Ecto neural progenitor cell (in vitro differentiated cells): Measurements from ENCODE around the gene JAG2.
A peak's percentile ranks its signal among the peaks of the same experiment; 100 is the strongest.

Source experiments
- DNase-seq: peaks from one replicate; pipeline ENCODE4 v3.0.0-alpha.2; 2018; ENCODE audit warnings: low spot score

Gene JAG2

GRCh38 chr14:105203701-105204100, 35.1 kb upstream of the JAG2 start:
- DNase-seq = no peak

DNA sequence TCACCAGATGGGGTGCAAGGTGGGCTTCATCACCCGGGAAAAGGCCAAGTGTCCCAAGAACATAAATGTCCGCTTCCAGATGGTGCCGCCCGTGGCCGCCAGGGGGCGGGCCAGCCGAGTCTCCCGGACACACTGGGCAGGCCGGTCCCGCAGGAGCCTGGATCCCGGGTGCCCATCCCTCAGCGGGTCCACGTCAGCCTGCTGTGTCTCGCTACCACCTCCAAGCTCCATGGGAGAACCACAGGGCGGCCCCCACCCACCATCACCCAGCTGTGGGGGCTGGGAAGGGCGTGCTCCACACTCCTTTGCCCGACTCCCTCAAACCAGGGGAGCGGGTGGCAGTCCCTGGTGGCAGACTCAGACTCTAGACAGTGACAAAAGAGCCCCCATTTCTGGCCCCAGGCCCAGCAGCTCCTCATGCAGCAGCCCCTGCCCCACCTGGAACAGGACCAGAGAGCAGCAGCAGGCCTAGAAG, 34.5 kb upstream of the JAG2 start:
- peak; percentile 90 for DNase-seq

- no peak for DNase-seq
Measured at GRCh38 chr14:105201925-105202513, 33.4 kb upstream of the JAG2 start.

- no peak for DNase-seq
Measured at GRCh38 chr14:105201156-105201924, 32.8 kb upstream of the JAG2 start.

DNA sequence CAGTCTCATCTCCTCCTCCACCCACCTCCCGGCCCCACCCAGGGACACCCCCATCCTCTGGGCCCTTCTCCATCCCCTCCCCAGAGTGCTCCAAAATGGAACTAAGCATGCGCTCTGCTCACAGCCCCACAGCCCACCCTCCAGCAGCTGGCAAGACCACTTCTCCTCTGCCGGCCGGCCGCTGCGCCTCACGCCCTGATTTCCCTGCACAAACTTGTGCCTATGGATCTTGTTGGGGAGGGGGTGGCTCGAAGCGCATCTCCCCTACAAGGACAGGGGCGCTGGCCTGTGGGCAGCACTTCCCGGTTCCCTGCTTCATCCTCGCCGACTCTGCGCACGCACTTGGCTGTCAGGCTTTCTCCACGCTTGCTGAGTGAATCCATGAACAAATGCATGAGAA, 32.1 kb upstream of the JAG2 start:
- no peak for DNase-seq

DNA sequence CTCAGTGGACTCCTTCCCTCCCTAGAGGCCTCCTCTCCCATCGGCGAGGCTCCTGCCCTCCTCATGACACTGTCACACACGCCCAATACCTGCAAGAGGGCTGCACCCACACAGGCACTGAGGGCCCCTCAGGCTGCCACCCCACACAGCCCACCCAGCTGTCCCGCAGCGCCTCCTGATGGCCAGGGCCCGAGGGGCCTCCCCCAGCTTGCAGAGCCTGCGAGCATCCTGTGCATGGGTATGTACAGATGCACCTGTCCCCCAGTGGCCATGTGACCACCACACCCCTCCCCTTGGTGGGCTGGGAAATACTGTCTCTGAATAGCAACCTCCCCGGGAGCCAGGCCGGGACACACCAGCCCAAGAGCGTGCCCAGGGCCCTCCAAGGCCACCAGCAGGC, 31.5 kb upstream of the JAG2 start:
- no peak for DNase-seq

GRCh38 chr14:105199093-105199492, 30.5 kb upstream of the JAG2 start:
- no peak for DNase-seq

DNA sequence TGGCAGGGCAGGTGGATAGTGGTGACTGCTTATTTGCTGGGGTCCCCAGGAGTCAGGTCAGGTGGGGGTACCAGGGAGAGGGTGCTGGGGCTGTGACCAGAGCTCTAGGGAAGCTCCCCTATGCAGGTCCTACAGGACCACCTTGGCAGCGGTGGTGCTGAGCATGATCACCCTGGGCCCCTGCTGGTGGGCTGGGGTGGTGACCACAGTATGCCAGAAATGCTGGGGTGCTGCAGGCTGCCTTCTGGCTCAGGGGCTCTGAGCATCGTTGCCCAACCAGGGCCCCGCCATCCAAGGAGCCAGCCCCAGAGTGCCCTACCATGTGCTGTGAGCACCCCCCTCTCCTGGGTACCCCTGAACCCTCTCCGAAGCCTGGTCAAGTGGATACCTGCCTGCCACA, 30.0 kb upstream of the JAG2 start:
- DNase-seq = no peak

DNA sequence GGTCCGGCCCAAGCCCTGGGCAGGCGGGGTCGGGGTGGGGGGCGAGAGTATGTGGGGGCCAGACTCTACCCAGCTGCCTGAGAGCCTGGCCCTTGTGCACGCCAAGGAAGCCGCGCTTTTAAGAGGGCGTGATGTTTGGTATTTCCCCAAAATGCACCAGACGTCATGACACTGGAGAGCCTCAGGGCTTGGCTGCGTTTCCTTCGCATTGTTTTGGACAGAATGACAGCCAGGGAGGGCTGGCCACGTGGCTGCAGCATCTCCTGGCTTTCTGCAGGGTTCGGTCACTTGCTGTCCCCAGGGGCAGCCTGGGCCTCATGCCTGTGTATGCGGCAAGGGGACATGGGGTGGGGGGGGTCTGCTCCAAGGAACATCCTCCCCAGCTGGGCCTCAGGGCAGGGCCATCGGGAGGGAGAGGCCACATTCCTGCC, 28.6 kb upstream of the JAG2 start:
- peak; percentile 65 for DNase-seq

DNA sequence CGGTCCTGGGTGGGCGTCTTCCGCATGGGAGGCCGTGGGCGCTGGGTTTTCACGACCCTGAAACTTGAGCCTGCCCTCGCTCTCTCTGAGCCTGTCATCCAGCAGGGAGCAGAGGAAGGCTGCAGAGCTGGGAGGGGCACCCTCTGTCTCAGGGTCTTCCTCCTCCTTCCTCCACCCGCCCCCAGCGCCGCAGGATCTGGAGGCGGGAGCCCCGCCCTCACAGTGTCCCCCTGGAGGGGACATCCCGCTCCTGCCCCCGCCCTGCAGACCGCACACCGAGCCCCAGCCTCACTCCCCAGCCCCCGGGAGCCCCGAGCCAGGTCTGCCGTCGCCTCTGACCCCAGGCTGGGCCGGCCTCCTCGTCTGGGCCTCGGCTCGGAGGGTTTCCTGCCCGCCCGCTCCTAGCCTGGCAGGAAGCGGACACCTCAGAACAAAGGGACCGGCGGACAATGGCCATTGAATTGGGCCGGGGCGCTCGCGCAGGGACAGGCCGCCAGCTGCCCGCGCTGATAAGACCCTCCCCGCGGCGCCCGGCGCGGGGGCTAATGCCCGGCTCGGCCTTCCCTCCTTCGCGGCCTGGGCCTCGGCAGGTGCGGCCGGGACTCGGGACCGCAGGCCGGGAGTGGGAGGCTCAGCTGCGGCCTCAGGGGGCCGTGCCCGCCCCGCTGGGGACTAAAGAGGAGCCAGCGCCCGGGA, 27.8 kb upstream of the JAG2 start:
- peak; percentile 88 for DNase-seq

- DNase-seq = no peak
Measured at GRCh38 chr14:105195522-105196264, 27.1 kb upstream of the JAG2 start.

GRCh38 chr14:105195051-105195450, 26.5 kb upstream of the JAG2 start:
- DNase-seq = no peak

- no peak for DNase-seq
Measured at GRCh38 chr14:105193916-105194782, 25.6 kb upstream of the JAG2 start.

GRCh38 chr14:105192866-105193731, 24.5 kb upstream of the JAG2 start:
- no peak for DNase-seq

DNA sequence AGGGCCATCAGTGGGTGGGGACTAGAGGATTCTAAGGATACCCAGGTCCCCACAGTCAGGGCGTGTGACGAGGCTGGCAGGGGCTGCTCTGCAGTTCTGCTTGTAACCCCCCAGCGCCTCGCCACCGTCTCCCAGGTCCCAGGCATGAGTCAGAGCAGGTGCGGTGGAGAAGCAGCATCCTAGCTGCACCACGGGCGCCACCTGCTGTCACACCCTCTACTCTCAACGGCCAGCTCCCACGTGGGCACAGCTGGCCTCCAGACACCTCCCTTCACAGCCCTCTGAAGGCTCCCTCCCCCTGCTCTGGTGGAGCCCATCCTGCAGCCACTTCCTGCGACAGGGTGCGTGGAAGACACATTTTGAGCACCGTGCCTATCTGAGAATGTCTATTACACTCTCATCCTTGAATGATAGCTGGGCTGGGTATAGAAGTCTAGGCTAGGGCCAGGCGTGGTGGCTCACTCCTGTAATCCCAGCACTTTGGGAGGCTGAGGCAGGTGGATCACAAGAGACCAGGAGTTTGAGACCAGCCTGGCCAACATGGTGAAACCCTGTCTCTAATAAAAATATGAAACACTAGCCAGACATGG, 19.5 kb upstream of the JAG2 start:
- no peak for DNase-seq

GRCh38 chr14:105187116-105187515, 18.5 kb upstream of the JAG2 start:
- DNase-seq = no peak

DNA sequence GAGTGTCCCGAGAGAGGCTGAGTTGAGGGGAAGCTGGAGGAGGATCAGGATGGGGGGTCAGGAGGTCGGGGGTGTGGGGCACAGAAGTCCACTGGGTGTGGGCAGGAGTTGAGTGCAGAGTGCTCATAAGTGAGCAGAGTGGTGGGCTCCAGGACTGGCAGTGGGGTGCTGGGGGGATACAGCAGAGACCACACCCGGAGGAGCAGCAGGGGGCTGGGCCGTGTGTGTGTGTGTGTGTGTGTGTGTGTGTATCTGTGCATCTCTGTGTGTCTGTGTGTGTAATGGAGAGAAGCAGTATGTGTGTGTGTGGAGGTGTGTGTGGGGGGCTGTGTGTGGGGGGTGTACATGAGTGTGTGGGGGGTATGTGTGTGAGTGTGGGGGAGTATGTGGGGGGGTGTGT, 17.4 kb upstream of the JAG2 start:
- no peak for DNase-seq

GRCh38 chr14:105185001-105185400, 16.4 kb upstream of the JAG2 start:
- no peak for DNase-seq

GRCh38 chr14:105184461-105184860, 15.9 kb upstream of the JAG2 start:
- DNase-seq = no peak
